HG02943 (cell line): ENCODE data around the gene WFDC5.

ENCODE experiments used
- ATAC-seq: cut with Tn5 transposase; IDR thresholded peaks from one replicate; pipeline ENCODE4 v1.9.1; 2021; ENCODE audit warnings: mild to moderate bottlenecking, low read depth, moderate library complexity; ENCODE audit not compliant: unreplicated experiment

The WFDC5 gene

DNA sequence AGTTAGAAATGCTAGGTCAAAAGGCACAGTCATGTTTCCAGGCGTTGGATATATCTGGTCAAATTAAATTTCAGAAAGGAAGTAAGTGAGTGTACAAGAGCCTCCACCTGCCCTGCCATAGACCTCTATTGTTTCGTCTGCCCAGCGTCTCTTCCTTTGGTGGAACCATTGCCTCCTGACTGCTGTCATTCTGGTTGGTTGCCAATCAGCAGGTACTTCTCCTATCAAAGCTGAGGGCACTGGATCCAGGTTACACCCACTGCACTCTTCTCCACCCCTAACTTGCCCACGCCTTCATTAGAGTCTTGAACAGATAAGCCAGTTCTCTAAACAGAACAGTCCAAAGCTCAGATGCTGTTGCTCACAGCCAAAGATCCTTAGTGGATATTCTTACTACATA lies 2.6 kb upstream of the WFDC5 start:
- no peak for ATAC-seq

DNA sequence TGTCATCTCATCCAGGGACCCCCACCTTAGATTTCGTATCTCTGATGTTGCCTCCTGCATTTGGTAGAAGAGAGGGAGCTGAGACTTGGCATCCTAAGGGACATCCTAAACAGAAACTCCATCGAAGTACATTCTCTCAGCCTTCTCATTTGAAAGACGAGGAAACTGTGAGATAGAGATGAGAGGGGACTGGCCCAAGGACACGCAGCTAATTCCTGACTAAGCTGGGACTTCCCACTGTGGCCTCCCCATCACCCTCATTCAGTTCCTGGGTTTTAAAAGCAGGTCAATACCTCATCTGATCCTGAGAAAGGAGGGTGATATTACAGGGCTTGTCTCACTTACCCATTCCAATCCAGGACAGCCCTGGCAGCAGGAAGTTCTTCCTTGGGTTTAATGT lies 855 bp upstream of the WFDC5 start:
- ATAC-seq: no peak

DNA sequence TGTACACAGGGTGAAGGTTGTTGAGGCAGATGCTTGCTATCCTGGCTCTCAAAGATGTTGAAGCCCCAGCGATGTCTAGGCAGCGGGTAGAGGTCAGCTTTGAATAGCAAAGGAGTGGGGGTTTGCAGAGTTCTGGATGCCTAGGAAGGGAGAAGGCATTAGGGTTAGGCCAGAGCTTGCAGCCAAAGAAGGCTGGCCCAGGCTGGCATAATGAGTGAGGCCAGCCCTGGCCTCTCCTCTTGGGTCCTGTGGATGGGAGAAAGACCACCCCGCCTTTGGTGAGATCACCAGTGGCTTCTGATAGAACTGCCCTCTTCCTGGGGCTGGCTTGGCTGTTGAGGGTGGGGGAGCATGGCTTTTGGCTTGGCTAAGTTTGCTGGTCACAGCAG lies 406 bp upstream of the WFDC5 start:
- no peak for ATAC-seq

DNA sequence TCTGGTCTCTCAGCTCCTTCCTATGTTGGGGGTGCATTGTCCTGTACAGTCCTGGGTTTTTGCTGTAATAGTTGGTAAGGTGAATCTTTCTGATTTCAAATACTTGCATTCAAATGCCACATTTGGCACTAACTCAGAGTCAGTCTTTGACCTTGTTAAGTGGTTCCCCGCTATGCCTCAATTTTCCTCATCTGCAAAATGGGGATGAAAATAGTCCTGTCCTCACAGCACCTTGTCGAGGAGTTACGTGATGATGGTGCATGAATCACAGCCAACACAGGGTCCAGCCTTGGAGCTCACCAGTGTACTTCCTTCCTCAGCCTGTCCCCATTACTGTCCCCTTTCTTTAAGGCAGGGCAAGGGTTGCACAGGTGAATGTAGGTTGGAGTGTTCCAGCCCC lies 1.1 kb downstream of the WFDC5 start:
- ATAC-seq: no peak

DNA sequence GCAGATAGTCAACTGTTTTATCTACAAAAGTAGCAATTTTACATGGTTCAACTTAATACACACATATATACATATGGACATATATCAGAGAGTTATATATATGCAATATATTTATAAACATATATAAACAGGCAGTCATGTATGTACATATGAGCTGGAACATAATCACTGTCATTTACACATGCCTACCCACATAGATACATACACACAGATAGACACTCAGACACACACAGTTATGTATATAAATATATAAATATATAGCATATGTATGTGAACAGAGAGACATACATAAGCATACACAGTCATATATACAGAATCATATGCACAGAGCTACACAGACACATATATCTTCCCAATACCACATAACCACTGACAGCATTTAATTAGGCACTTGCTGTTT lies 2.2 kb downstream of the WFDC5 start:
- no peak for ATAC-seq

DNA sequence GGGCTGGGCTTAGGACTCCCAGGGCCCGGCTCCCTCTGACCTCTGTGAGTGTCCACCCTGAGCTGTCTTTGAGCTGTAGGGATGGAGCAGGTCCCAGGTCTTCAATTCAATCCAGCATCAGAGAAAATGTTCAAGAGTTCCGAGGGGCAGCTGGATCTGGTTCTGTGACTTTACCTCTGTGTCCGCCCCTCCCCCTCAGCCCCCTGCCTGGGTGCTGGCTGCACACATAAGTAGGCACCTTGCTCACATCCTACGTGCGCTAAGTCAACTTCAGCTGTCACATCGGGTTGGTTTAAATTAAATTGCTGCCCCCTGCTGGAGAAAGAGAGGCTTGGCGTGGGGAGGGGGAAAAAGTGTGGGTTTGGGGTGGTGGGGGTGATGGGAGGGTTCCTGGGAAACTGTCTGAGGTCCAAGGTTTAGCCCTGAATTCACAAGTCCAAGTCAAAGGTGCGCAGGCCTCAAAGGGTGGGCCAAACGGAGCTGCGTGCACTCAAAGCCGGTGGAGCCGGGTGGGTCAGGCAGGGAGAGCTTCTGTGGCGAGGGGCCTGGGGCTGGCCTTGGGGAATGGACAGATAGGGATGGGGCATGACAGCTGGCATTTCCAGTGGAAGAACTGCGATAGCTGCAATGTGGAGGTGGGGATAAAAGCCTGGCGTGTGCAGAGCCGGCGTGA lies 3.0 kb downstream of the WFDC5 start:
- ATAC-seq: no peak

DNA sequence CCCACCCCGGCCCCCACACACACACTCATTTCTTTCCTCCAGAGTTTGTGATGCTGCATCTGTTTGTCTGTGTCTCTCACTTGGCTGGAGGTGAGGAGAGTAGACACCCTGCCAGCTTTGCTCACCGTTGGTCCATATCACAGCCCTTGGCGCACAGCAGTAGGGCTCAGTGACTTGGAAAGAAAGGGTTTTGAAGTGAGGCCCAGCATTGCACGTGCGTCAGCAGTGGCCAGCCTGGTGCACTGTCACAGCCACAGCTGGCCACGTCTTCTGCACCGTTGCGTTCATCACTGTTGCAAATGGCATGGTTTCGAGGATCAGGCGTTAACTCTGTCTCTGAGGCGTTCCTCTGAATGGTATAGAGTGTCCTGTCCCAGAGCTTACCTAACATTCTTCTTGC lies 3.7 kb downstream of the WFDC5 start:
- no peak for ATAC-seq

DNA sequence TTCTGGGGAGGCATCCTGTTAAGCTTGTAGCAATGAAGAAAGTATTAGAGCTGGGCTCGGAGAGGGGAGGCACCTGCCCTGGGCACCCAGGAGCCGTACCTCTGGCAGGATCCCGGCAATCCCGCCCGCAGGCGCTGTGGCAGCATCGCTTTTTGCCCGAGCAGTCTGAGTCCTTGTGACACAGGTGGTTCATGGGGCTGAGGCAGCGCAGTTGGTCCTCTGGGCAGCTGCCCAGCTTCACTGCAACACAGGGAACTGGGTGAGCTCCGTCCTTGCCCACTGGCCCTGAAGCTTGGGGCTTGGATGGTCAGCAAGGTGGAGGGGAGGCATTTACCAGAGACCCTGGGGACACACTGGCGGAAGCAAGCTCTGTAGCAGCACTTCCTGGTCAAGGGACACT lies 4.7 kb downstream of the WFDC5 start:
- ATAC-seq: no peak

DNA sequence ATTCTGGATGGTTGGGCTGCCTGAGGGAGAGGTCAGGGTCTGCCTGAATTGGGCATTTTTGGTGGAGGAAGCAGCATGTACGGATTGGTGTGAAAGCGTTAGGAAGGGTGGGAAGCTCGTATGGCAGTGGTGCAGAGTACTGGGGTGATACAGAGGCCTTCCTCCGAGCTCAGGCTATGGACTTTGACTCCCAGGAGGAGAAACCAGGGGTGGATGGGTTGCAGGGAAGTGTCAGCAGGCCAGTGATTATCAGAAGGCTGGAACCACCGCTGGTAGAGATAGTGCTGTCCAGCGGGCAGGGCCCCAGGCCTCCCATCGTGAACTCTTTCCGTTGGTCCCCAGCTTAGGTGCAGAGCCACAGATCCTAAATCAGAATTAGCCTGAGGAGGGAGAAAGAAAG lies 5.3 kb downstream of the WFDC5 start:
- ATAC-seq: no peak

DNA sequence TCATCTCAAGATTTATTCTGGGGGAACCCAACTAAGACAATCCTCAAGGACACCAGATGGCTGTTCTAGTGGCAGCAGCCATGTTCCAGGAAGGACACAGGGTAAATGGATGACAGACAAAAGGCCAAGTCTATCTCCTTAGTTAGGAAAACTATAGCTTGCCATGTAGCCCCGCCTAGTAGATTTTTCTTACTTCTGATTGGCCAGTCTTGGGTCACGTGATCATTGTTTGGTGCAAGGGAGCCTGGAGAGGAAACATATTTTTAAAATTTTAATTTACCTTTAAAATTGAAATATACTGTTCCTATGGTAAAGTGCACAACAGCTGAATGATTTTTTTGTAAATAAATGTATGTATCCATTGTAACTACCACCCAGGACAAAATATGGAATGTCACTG lies 9.7 kb downstream of the WFDC5 start:
- no peak for ATAC-seq

DNA sequence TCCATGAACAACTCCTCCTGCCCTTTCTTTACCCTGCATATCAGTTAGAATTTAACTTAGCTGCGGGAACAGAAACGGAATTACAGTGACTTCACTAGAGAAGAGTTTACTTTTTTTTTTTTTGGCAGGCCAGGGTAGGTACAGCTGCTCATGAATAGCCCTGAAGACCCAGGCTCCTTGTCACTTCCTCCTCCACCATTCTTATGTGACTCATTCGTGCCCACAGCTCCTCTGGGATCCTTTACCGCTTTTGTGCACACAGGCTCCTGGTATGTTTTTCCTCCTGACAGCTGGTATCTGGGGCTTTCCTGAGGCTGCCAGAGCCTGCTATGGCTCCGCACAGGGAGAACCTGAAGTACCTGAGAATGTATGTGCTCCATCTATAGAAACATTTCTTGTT lies 10.2 kb downstream of the WFDC5 start:
- ATAC-seq: no peak

DNA sequence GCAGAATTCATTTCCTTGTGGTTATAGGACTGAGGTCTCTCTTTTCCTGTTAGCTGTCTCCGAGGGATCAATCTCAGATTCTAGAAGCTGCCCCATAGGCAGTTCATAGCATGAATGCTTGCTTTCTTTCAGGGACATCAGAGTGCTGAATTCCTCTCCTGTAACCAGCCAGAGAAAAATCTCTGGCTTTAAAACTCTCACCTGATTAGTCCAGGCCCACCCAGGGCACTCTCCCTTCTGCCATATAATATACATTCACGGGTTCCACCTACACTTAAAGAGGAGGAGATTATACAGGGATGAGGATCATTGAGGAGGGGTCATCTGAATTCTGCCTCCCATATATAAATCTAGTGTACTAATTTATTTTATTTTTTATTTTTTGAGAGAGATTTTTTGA lies 11.9 kb downstream of the WFDC5 start:
- no peak for ATAC-seq

DNA sequence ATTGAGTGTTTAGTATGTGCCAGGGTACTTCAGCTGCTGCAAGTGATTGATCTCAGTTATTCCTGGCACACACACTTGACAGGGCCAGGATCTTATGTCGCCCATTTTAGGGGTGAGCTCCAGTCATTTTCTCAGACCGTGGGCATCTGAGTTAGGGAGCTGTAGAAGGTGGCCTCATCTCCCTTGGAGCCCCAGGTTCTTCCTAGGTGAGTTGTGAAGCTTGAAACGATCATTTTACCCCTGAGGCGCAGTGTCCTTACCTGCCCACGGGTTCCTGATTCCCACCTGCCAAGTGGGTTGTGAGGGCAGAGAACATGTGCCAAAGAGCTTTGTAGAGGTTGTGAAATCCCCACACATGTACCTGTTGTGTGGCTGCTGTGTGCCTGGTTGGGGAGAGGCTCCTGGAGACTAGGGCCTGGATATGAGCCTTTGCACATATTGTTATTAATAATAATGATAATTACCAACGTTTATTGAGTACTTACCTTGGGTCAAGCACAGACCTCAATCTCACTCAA lies 13.6 kb downstream of the WFDC5 start:
- ATAC-seq: no peak

DNA sequence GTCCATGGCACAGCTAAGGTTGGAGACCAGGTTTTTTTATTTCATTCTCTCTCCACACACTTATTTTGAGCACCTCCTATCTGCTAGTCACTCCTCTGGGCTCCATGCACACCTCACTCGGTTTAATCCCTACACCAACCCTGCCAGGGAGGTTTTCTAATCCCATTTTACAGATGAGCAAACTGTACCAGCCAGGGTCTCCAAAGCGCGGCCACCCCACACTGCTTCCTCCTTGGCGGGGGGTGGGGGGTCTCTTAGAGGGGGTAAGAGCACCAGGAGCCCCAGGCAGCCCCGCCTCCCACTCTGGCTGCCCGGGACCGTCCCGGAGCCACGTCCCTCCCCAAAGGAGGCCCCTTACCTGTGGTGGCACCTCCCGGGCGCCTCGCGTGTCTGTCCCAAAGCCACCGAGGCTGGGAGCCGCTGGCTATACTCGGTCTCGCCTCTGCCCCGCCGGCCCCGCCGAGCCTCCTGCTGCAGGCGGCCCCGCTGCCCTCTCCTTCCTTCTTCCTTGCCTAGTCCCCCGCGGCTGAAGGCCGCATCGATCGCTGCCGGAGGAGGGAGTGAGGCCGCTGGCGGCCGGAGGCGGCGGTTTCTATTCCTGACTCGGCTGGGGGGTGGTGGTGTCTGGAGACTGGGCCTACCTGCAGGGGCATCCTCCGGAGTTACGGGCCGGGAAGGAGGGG lies 14.3 kb downstream of the WFDC5 start, which contains the start of gene KCNS1:
Gene KCNS1 (minus strand): TSS at position 565 of the 683 bp plus-strand sequence. CDS start 1,891 bp downstream, outside the sequence.
- no peak for ATAC-seq

DNA sequence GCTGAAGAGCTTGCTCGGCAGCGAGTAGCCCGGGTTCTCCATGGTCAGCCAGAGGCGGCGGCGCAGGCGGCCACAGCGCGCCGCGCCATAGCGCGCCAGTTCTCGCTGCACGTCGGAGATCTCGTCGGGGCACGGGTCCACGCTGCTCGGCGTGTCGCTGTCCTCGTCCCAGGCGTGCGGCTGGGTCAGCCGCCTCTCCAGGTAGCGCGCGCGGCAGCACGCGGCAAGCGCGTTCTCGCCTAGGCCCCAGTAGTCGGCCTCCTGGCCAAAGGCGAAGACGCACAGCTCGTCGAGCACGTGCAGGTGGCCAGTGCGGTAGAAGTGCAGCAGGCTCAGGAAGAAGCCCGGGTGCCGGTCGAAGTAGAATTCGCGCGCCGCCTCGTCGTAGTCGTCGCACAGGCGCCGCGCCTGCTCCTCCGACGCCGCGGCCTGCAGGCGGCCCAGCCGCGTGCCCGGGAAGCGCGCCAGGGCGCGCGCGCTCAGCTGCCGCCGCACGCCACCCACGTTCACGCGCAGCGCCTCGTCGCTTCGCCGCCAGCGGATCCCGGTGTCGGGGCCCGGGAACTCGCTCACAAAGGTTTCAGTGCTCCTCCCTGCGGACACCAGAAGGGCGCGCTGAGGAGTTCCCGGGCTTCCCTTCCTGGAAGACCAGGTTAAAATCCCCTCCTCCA lies 16.7 kb downstream of the WFDC5 start:
- ATAC-seq: no peak

DNA sequence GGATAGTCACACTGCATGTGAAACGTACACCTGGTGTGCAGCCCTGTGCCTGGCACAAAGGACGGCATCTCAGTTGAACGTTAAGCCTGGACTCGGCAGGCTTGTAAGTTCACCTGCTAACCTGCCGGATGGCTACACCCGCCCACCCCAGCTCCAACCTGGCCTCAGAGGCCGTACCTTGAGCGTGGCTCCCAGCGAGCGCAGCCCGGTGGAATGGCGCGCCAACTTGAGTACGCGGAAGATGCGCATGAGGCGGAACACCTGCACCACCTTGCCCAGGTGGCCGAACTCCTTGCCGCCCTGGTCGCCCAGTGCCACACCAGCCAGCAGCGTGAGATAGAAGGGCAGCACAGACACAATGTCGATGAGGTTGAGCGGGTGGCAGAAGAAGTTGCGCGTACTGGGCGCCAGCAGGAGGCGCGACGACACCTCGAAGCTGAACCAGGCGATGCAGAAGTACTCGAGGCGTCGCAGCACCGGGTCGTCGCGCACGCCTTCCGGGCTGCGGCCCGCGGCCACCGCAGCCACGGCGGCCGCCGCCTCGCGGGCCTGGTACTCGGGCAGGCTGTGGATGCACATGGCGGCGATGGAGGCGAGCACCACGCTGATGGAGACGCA lies 17.4 kb downstream of the WFDC5 start:
- no peak for ATAC-seq

DNA sequence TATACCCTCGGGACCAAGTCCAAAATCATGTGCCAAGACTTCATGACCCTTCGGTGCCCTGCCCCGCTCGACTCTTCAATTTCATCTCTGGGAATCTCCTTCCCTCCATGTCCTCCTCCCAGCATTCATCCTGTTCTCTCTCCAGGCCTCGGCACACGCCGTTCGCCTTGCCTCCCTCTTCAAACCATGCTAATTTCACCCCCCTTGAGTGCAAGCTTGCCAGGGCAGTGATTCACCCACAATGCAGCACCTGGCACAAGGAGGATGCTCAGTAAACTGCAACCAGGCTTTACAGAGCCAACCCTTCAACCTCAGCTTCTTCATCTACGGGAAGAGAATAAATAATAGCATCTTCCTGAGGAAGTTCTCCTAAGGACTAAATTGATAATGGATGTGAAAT lies 18.2 kb downstream of the WFDC5 start:
- no peak for ATAC-seq

DNA sequence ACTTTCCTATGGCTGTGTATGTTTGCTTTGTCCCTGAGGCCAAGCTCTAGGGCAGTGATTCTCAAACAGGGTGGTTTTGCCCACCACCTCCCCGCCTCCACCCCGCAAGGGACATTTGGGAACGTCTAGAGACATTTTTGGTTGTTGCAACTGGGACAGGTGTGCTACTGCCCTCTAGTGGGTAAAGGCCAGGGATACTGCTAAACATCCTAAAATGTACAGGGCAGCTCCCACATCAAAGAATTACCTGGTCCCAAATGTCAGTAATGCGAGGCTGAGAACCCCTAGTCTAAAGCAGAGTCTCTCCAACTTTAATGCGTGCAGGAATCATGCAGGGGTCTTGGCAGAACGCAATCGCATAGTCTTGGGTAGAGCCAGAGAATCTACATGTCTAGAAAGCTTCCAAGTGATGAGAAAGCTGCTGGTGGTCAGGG lies 19.2 kb downstream of the WFDC5 start:
- no peak for ATAC-seq

DNA sequence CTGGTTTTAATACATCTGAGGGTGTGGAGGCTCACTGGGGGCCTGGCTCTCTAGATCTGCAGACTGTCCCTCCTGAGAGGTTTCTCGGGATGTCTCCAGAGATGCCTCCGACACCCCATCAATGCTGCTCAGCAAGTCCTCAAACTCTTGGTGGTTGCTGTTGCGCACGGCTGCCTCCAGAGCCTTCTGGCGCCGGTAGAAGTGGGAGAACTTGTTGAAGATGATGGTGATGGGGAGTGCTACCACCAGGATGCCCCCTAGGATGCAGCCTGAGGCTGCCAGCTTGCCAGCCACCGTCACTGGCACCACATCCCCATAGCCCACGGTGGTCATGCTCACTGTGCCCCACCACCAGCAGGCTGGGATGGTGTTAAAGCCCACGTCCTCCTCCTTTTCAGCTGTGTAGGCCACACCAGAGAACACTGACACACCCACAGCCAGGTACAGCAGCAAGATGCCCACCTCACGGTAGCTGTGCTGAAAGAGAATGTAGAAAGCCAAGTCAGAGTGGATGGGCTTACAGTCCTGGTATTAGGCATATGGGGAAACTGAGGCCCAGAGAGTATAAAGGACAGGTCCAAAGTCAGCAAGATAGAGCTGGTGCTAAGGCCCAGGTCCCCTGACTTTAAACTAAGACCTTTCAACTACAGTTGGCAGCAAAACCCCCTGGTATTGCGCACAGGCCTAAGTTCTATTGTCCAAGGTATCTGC lies 20.0 kb downstream of the WFDC5 start:
- no peak for ATAC-seq

DNA sequence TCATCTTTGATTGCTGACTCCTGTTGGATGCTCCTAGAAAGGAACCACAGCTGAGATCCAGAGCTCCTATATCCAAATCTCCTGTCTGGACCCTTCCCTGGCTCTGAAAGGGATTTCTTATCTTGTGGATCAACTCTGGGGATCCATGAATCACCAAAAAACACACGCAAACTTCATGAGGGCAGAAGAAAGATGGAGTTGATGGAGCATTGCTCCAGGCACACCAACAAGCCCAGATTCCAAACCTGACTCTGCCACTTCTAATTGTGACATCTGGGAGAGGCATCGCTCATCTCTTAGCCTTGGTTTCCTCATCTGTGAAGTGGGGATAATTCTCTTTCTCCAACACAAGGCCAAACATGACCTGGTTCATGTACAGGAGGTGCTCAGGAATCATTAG lies 20.8 kb downstream of the WFDC5 start:
- ATAC-seq: no peak

DNA sequence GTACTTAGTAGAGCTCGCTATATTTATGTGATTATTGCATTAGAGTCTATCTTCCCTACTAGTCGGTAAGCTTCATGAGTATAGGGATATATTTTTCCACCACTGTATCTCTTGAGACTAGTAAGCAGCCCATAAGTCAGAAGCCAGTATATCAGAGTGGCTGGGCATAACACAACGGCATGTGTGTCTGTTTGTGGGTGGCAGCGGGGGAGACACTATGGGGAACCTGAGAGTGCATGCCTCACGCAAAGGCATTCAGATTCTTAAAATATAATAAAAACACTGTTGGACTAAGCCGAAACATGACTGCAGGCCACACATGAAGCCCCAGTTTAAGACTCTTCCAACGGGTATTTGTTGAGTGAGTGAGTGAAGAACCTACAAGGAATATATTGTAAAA lies 22.1 kb downstream of the WFDC5 start:
- ATAC-seq: no peak
